HG03280 (cell line): Measurements from ENCODE around the gene MOBP.
"Not testable (repeated sequence)": the region's sequence is repeated elsewhere in the genome, so short reads cannot be mapped to it uniquely, and the experiment has no call there.

Source experiments
- ATAC-seq: cut with Tn5 transposase; IDR thresholded peaks from one replicate; pipeline ENCODE4 v1.9.1; 2021; ENCODE audit warnings: mild to moderate bottlenecking, moderate library complexity; ENCODE audit not compliant: unreplicated experiment

Gene MOBP

GRCh38 chr3:39467394-39468107 is at the start of gene MOBP:
TSS of gene MOBP (plus strand) at chr3:39467680. CDS start at chr3:39502070, 34,390 bp downstream.
- ATAC-seq = no peak

GRCh38 chr3:39418556-39419225 is 48.8 kb upstream of the MOBP start:
- not testable (repeated sequence) for ATAC-seq

- no peak for ATAC-seq
Observed at GRCh38 chr3:39419742-39420315, 47.7 kb upstream of the MOBP start.

GRCh38 chr3:39420543-39420942 is 46.9 kb upstream of the MOBP start:
- no peak for ATAC-seq

GRCh38 chr3:39423436-39423970 is 44.0 kb upstream of the MOBP start:
- no peak for ATAC-seq

GRCh38 chr3:39426312-39426711 is 41.2 kb upstream of the MOBP start:
- no peak for ATAC-seq

- no peak for ATAC-seq
Observed at GRCh38 chr3:39427506-39427905, 40.0 kb upstream of the MOBP start.

GRCh38 chr3:39428745-39429201 is 38.7 kb upstream of the MOBP start:
- ATAC-seq = no peak

- no peak for ATAC-seq
Observed at GRCh38 chr3:39429466-39429865, 38.0 kb upstream of the MOBP start.

- no peak for ATAC-seq
Observed at GRCh38 chr3:39432342-39432741, 35.1 kb upstream of the MOBP start.

GRCh38 chr3:39433642-39434041 is 33.8 kb upstream of the MOBP start:
- ATAC-seq = no peak

- no peak for ATAC-seq
Observed at GRCh38 chr3:39434574-39434973, 32.9 kb upstream of the MOBP start.

- ATAC-seq = no peak
Observed at GRCh38 chr3:39435006-39435748, 32.3 kb upstream of the MOBP start.

GRCh38 chr3:39438880-39439279 is 28.6 kb upstream of the MOBP start:
- no peak for ATAC-seq

GRCh38 chr3:39440316-39440715 is 27.2 kb upstream of the MOBP start:
- no peak for ATAC-seq

- ATAC-seq = no peak
Observed at GRCh38 chr3:39443530-39443929, 23.9 kb upstream of the MOBP start.

- ATAC-seq = no peak
Observed at GRCh38 chr3:39445927-39446326, 21.6 kb upstream of the MOBP start.

- ATAC-seq = no peak
Observed at GRCh38 chr3:39446444-39446843, 21.0 kb upstream of the MOBP start.

- ATAC-seq = peak; percentile 85
Observed at GRCh38 chr3:39447637-39448483, 19.6 kb upstream of the MOBP start.
